Endothelial cell of umbilical vein (primary cell): Measurements from ENCODE around the gene TRIM32. TPM values are rescaled to one million over a fixed set of nuclear protein-coding genes. Genes with fewer than 3 reads are reported as not detected.

Experiments
- BruUV-seq: library from RNA; stranded (reverse); fragments of 400-500 nt; replicated peaks from 2 replicates; lab custom pipeline; 2021; lab: Mats Ljungman, UMichigan
- CTCF ChIA-PET: fragments of 300-600, 350-600 bp; sonication (Branson Sonifier 250); formaldehyde crosslinking; loops from one replicate; lab custom pipeline; 2021; ENCODE audit warnings: antibody characterized with exemption, inconsistent platforms; lab: Charles Lee
- POLR2A ChIA-PET: fragments of 300-600, 350-600 bp; sonication (Branson Sonifier 250); formaldehyde crosslinking; loops from one replicate; lab custom pipeline; 2021; ENCODE audit warnings: antibody characterized with exemption, inconsistent platforms; lab: Charles Lee
- DNase-seq: peaks from one replicate; pipeline ENCODE4 v3.0.0-alpha.2; 2011; ENCODE audit warnings: low read depth, low spot score
- FAIRE-seq: peaks from 2 replicates; lab custom pipeline; 2011; peaks lifted over from hg19 to GRCh38; lab: Jason Lieb, UNC
- H2AFZ ChIP-seq: 2 replicates; pipeline ENCODE4 v1.6.0; 2012; ENCODE audit warnings: low read depth, low read length, control low read depth, inconsistent platforms
- H3K27ac ChIP-seq: 2 replicates; pipeline ENCODE4 v1.5.1; 2011; ENCODE audit warnings: low read depth, mild to moderate bottlenecking, control low read depth, low read length, moderate library complexity; ENCODE audit not compliant: insufficient read depth
- H3K27me3 ChIP-seq, 2 experiments: 2 replicates each; pipeline versions ENCODE4 v1.6.0 to v1.6.1; 2011; ENCODE audit warnings: low read length in 2 of 2, mixed read lengths in 1 of 2; ENCODE audit not compliant: control insufficient read depth in 2 of 2, insufficient read depth in 2 of 2
- H3K36me3 ChIP-seq, 2 experiments: 2 replicates in 1 of 2; 3 replicates in 1 of 2; pipeline ENCODE4 v1.5.1; 2011; ENCODE audit warnings: low read length in 2 of 2, mild to moderate bottlenecking in 1 of 2, moderate library complexity in 1 of 2; ENCODE audit not compliant: control insufficient read depth in 2 of 2, insufficient read depth in 2 of 2; ENCODE audit errors: extremely low read depth in 1 of 2
- H3K4me1 ChIP-seq: 3 replicates; pipeline ENCODE4 v1.5.1; 2011; ENCODE audit warnings: mild to moderate bottlenecking, low read length; ENCODE audit not compliant: control insufficient read depth, insufficient read depth; ENCODE audit errors: extremely low read depth
- H3K4me2 ChIP-seq: 2 replicates; pipeline ENCODE4 v1.6.1; 2011; ENCODE audit warnings: low read length, control low read depth, mixed read lengths; ENCODE audit not compliant: insufficient read depth
- H3K4me3 ChIP-seq, 3 experiments: fragments of 200-600 bp in 1 of 3; sonication (generic), shearing (Covaris generic) in 1 of 3; replicated peaks in 1 of 3; 2 replicates each; pipeline ENCODE4 v1.5.1; 2011 to 2016; ENCODE audit warnings: control low read depth in 3 of 3, low read length in 3 of 3, mild to moderate bottlenecking in 2 of 3, inconsistent platforms in 1 of 3, low read depth in 1 of 3, moderate library complexity in 1 of 3; ENCODE audit not compliant: insufficient read depth in 1 of 3
- H3K79me2 ChIP-seq: 2 replicates; pipeline ENCODE4 v1.6.0; 2012; ENCODE audit warnings: low read length, inconsistent platforms; ENCODE audit not compliant: control insufficient read depth, insufficient read depth
- H3K9ac ChIP-seq: replicated peaks from 2 replicates; pipeline ENCODE3; 2011; ENCODE audit warnings: low read length, control low read depth; ENCODE audit not compliant: insufficient read depth; ENCODE audit errors: extremely low read depth
- H3K9me1 ChIP-seq: replicated peaks from 3 replicates; pipeline ENCODE4 v1.6.0; 2011; ENCODE audit warnings: mild to moderate bottlenecking, low read length; ENCODE audit not compliant: control insufficient read depth, insufficient read depth; ENCODE audit errors: extremely low read depth
- H3K9me3 ChIP-seq: replicated peaks from 2 replicates; pipeline ENCODE4 v1.5.1; 2012; ENCODE audit warnings: low read length, inconsistent platforms; ENCODE audit not compliant: control insufficient read depth, insufficient read depth
- H4K20me1 ChIP-seq: replicated peaks from 2 replicates; pipeline ENCODE3; 2011; ENCODE audit warnings: mild to moderate bottlenecking, low read length; ENCODE audit not compliant: control insufficient read depth, insufficient read depth; ENCODE audit errors: extremely low read depth
- CTCF ChIP-seq, 2 donors: IDR thresholded peaks; 1 replicate in 1 of 2; 2 replicates in 1 of 2; pipeline ENCODE4 v1.5.1; 2011; ENCODE audit warnings: low read length in 2 of 2, mild to moderate bottlenecking in 2 of 2, moderate library complexity in 2 of 2, control low read depth in 1 of 2, inconsistent platforms in 1 of 2, low read depth in 1 of 2; ENCODE audit not compliant: insufficient read depth in 1 of 2; ENCODE audit errors: extremely low read depth in 1 of 2
- EZH2 ChIP-seq: IDR thresholded peaks from 2 replicates; pipeline ENCODE4 v1.6.1; 2012; ENCODE audit warnings: borderline replicate concordance, low read depth, mild to moderate bottlenecking, moderate library complexity, low read length, inconsistent platforms; ENCODE audit not compliant: severe bottlenecking
- FOS ChIP-seq: IDR thresholded peaks from 2 replicates; pipeline ENCODE4 v1.6.1; 2011; ENCODE audit warnings: mild to moderate bottlenecking, low read length, moderate library complexity, borderline replicate concordance; ENCODE audit not compliant: insufficient read depth
- GATA2 ChIP-seq: IDR thresholded peaks from 2 replicates; pipeline ENCODE4 v1.7.0; 2011; ENCODE audit warnings: low read depth, mild to moderate bottlenecking, moderate library complexity, mixed read lengths, low read length; ENCODE audit not compliant: insufficient read length, insufficient read depth
- JUN ChIP-seq: IDR thresholded peaks from 2 replicates; pipeline ENCODE4 v1.6.1; 2011; ENCODE audit warnings: borderline replicate concordance, low read depth; ENCODE audit not compliant: insufficient read length, insufficient read depth
- MYC ChIP-seq: IDR thresholded peaks from one replicate; pipeline ENCODE4 v1.6.1; 2011; ENCODE audit warnings: mild to moderate bottlenecking, low read depth, low read length
- POLR2A ChIP-seq: IDR thresholded peaks from 2 replicates; pipeline ENCODE4 v1.6.1; 2012; ENCODE audit warnings: low read depth, mild to moderate bottlenecking, control low read depth, low read length
- POLR2AphosphoS5 ChIP-seq: IDR thresholded peaks from 2 replicates; pipeline ENCODE4 v1.6.1; 2012; ENCODE audit warnings: low read depth, mild to moderate bottlenecking, control low read depth, low read length, moderate library complexity; ENCODE audit not compliant: insufficient read depth
- dilution Hi-C: fragments of 300-500 bp; cut with MboI; formaldehyde crosslinking; loops from one replicate; pipeline ENCODE4 v1.15.0; 2019; ENCODE audit warnings: low sequenced_read_pairs; ENCODE audit not compliant: extremely low pct_ligation_motif_present
- intact Hi-C: fragments of 100-400 bp; cut with micrococcal nuclease; formaldehyde crosslinking; loops from one replicate; pipeline ENCODE4 v1.10.0; 2022
- polyA plus RNA-seq, 4 experiments: library from polyadenylated mRNA; depleted of rRNA in 3 of 4; stranded (reverse) in 3 of 4; unstranded in 1 of 4; fragments of >200 nt; gene quantifications; 2 replicates each; pipeline versions ENCODE4 v1.2.1 to v1.2.3, GENCODE V29; 2011 to 2012; ENCODE audit warnings: missing spikeins in 1 of 4
- total RNA-seq: library from RNA; stranded (reverse); gene quantifications from 2 replicates; pipeline ENCODE4 v1.2.3, GENCODE V29; 2021
- TF ChIP-seq, protein P1 (sequence below): IDR thresholded peaks from 2 replicates; pipeline ENCODE4 v1.6.1; 2011; ENCODE audit not compliant: insufficient read depth, insufficient read length

The TRIM32 gene
- total and polyA plus RNA-seq, 2 donors (not counting 3 experiments of a cell fraction or from before 2014, with no cell fraction given) = 10.8 to 18.4 TPM

- no peaks in the 10 kb centered on the region for H3K79me2 ChIP-seq
- intact Hi-C loops = no loop called here
- H3K27me3 ChIP-seq = no peaks in the 10 kb centered on the region
- no peaks in the 10 kb centered on the region for H3K9me3 ChIP-seq
- dilution Hi-C loops = no loop called here
- no peaks in the 10 kb centered on the region for H3K4me1 ChIP-seq
- no peak overlapping the region for H3K27ac ChIP-seq
- H3K4me3 ChIP-seq = no peak overlapping the region
- no peaks in the 10 kb centered on the region for H3K36me3 ChIP-seq
- FAIRE-seq (no peak), DNase-seq (no peak)
- no peak overlapping the region for H3K9ac ChIP-seq
- TF ChIP-seq JUN (no peak), MYC (no peak), FOS (no peak), POLR2AphosphoS5 (no peak), CTCF (IDR thresholded peaks at IDR 0.05; ENCODE audit: extremely low read depth in 1 of 2, insufficient read depth in 1 of 2, low read depth in 1 of 2, low read length in 2 of 2) (no peak), POLR2A (no peak), GATA2 (no peak), EZH2 (no peak)
- TF ChIP-seq, protein P1, sequence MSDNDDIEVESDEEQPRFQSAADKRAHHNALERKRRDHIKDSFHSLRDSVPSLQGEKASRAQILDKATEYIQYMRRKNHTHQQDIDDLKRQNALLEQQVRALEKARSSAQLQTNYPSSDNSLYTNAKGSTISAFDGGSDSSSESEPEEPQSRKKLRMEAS = no peak
- H3K9me1 ChIP-seq = no peaks in the 10 kb centered on the region
- CTCF ChIA-PET = interaction anchor here (0.7 kb wide), 1 partner anchor 13 kb away, joined by 3 read pairs; no protein-coding TSS in a partner anchor
- POLR2A ChIA-PET = no interaction called here
- H3K4me2 ChIP-seq = no peak overlapping the region
- H4K20me1 ChIP-seq = no peaks in the 10 kb centered on the region
- BruUV-seq = no TSS peak
- no peak overlapping the region for H2AFZ ChIP-seq
These were observed 15.5 kb upstream of the TRIM32 start for GRCh38 chr9:116671605-116672004.
